ENCODE measurements around the gene METTL13.
A peak's percentile ranks its signal among the peaks of the same experiment; 100 is the strongest.

Gene METTL13

DNA sequence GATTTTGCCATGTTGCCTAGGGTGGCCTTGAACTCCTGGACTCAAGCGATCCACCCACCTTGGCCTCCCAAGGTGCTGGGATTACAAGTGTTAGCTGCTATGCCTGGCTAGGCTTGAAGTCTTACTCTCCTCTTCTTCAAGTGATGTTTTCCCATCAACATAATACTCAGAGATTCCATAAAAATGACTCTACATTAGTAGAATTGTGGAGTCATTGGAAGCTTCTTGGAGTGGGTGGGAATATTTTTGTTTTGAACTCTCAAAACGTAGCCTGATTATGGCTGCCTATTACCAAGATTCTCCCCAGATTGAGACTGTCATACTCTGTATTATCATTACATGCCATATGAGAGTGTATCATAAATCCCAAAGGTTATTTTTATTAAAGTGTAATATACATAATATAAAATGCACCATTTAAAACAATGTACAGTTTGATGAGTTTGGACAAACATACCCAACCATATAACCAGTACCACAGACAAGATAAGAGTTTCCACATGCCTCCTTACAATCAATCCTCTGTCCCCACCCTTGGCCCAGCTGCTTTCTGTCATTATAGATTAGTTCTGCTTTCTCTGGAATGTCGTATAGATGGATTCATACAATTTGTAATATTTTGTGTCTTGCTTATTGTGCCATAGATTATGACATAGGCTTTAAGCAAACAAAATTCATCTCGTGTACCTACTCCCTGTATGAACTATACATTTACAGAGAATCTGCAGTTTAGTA, 51.8 kb downstream of the METTL13 start:
- in situ Hi-C loops (cut with HindIII; ENCODE audit: low sequenced_read_pairs), result no loop called here
- H3K4me3 ChIP-seq (ENCODE audit: low read depth, low read length), result no peak overlapping the region
- TF ChIP-seq, protein P1, sequence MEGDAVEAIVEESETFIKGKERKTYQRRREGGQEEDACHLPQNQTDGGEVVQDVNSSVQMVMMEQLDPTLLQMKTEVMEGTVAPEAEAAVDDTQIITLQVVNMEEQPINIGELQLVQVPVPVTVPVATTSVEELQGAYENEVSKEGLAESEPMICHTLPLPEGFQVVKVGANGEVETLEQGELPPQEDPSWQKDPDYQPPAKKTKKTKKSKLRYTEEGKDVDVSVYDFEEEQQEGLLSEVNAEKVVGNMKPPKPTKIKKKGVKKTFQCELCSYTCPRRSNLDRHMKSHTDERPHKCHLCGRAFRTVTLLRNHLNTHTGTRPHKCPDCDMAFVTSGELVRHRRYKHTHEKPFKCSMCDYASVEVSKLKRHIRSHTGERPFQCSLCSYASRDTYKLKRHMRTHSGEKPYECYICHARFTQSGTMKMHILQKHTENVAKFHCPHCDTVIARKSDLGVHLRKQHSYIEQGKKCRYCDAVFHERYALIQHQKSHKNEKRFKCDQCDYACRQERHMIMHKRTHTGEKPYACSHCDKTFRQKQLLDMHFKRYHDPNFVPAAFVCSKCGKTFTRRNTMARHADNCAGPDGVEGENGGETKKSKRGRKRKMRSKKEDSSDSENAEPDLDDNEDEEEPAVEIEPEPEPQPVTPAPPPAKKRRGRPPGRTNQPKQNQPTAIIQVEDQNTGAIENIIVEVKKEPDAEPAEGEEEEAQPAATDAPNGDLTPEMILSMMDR (IDR thresholded peaks at IDR 0.05; ENCODE audit: low read depth, low read length), result no peak
- DNase-seq (ENCODE audit: low read depth, low spot score), result no peak

DNA sequence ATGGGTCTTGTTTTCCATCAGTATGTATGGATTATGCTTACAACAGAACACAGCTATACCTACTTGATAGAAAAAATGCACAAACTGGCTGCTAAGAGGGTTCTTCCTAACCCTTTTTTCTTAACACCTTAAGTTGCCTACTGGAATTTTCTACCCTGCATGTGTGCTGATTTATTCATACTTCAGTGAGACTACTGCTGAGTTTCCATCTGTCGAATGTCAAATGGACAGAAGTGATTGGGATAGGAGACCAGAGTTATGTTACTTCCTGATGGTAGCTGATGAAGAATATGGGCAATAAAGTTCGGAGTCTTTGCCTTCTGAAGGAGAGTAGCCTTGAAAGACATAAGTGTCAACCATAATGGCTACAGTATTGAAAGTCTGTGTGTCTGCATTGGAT, 53.4 kb downstream of the METTL13 start:
- no peak for DNase-seq (ENCODE audit: low read depth, low spot score)
- in situ Hi-C loops (cut with HindIII; ENCODE audit: low sequenced_read_pairs), result no loop called here
- TF ChIP-seq, protein P1 (IDR thresholded peaks at IDR 0.05; ENCODE audit: low read depth, low read length), result no peak
- no peak overlapping the region for H3K4me3 ChIP-seq (ENCODE audit: low read depth, low read length)

DNA sequence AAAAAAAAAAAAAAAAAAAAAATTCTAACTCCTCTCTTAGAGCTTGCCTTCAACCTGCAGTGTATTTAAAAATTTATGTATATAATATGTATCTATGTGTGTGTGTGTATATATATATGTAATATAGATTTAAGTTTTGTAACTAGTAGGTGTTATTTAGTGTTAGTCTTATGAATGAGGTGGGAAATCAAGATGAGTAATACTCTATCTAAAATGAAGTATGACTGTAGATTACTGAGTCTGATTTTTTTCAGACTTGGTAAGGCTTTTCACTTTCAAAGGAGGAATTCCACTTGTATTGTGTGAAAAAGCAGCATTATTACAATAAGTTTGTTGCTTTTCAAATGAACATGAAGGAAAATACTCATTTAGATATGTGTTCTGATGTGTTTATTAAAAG, 54.4 kb downstream of the METTL13 start:
- in situ Hi-C loops (cut with HindIII; ENCODE audit: low sequenced_read_pairs), result no loop called here
- no peak overlapping the region for H3K4me3 ChIP-seq (ENCODE audit: low read depth, low read length)
- TF ChIP-seq, protein P1 (IDR thresholded peaks at IDR 0.05; ENCODE audit: low read depth, low read length), result no peak

DNA sequence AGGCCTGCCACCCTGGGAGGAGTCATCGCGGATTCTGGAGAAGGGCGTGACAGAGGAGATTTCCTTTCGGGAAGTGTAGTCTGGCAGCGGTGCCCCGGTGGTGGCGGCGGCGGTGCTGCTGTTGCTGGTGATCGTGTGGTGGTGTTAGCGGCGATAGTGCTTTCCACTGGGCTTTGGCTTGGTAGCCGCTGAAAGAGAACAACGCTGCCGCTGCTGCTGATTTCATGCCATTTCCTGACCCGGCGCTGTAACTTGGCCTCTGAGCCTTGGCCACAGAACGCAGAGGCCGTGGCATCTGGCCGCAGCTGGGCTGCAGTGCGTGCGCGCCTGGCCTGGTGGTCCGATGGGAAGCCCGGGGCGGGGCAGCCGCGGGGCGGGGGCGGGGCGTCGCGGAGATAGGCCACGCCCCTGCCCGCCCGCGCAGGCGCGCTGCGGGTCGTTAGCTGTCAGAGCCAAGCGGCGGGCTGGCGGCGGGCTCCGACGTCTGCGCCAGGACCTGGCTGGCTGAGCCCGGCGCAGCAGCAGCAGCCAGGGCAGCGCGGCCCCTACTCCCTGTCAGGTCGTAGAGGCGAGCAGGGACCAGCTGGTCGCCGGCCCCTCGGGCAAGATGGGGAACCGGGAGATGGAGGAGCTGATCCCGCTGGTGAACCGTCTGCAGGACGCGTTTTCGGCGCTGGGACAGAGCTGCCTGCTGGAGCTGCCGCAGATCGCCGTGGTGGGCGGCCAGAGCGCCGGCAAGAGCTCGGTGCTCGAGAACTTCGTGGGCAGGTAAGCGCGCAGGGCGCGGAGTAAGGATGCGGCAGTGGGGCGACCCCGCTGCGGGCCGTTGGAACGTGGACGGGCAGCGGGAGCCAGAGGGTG, 59.8 kb downstream of the METTL13 start, which contains the start of gene DNM3:
TSS of gene DNM3 (plus strand) at position 449 of the 861 bp plus-strand sequence. CDS start at position 608, 159 bp downstream.
- DNase-seq (ENCODE audit: low read depth, low spot score), result peak; percentile 67
- in situ Hi-C loops (cut with HindIII; ENCODE audit: low sequenced_read_pairs), result no loop called here

More for the DNA sequence above, 54.4 kb downstream of the METTL13 start:
- DNase-seq (ENCODE audit: low read depth, low spot score), result no peak

DNA sequence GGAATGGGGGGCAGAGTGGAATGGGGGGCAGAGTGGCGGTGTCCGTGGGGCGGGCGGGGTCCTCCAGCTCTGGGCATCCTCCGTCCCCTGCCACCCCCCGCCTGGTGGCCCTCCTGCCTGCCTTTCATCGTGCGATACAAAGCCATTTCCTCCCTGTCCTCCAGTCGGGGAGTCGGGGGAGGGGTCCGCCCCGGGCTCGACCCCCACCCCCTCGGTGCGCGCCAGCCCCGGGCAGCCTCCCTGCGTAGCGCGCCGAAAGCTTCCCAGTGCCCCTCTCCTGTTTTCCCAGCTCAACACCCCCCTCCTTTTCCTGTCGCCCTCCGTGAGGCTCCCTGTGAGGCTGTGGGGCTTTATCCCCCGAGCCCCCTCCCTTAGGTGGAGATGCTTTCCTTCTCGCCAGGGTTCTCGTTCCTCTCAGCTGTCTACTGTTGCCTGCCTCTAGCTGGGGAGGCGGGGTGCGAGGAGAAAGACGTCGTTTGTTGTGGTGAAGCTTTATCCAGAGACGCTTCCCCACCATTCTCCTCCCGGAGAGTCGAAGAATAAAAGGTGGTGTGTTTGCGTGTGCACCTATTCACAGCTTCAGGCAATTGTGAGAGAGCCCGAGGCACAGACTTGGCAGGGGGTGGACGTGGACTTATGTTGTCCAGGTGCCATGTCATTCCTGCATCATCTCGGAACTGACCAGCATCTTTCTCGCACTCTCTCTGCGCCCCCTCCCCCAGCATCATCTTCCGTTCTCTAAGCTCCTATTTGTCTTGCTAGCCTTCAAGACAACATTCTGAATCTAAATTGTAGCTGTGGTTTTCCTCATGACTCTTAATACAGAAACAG, 60.7 kb downstream of the METTL13 start:
- in situ Hi-C loops (cut with HindIII; ENCODE audit: low sequenced_read_pairs), result no loop called here
- no peak for DNase-seq (ENCODE audit: low read depth, low spot score)
- TF ChIP-seq, protein P1 (IDR thresholded peaks at IDR 0.05; ENCODE audit: low read depth, low read length), result no peak
- H3K4me3 ChIP-seq (ENCODE audit: low read depth, low read length), result peak overlapping the region; percentile 59

More for the DNA sequence above, 59.8 kb downstream of the METTL13 start, which contains the start of gene DNM3:
- TF ChIP-seq, protein P1 (IDR thresholded peaks at IDR 0.05; ENCODE audit: low read depth, low read length), result no peak
- H3K4me3 ChIP-seq (ENCODE audit: low read depth, low read length), result peak within 1 kb of the TSS; percentile 59

DNA sequence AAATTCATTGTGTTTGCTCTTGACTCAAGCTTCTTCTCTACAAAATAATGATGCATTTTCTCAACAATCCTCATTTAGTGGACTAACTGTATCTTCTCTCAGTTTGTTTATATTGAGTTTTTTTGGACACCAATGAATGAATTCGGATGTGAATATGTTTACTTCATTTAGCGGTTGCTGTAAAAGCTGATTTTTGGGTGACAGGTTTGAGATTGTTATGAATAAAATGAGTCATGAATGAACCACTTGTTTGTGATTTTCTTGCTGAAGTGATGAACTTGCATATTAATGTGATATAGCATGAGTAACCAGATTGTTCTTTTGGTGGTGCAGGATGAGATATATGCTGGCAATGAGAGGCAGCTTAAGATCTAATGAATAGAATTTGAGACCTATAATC, 62.9 kb downstream of the METTL13 start:
- DNase-seq (ENCODE audit: low read depth, low spot score), result no peak
- no peak overlapping the region for H3K4me3 ChIP-seq (ENCODE audit: low read depth, low read length)
- in situ Hi-C loops (cut with HindIII; ENCODE audit: low sequenced_read_pairs), result no loop called here
- TF ChIP-seq, protein P1 (IDR thresholded peaks at IDR 0.05; ENCODE audit: low read depth, low read length), result no peak
